CD4-positive, CD25-positive, alpha-beta regulatory T cell (primary cell): ENCODE results near the gene ESR2. TPM values are rescaled to one million over a fixed set of nuclear protein-coding genes. Genes with fewer than 3 reads are reported as not detected.

ENCODE experiments used
- ATAC-seq, 2 donors: fragments of 150-1000 bp; cut with Tn5 transposase; one replicate each; pipeline ENCODE4 v1.10.0; 2021; ENCODE audit warnings: low read depth in 2 of 2, moderate number of reproducible peaks in 2 of 2, moderate library complexity in 1 of 2
- DNase-seq, 3 donors: peaks; one replicate each; pipeline versions ENCODE4 v3.0.0 to v3.0.0-alpha.2; 2012 to 2022; ENCODE audit warnings: mixed read lengths in 1 of 3
- H3K27ac ChIP-seq: one replicate; pipeline ENCODE4 v1.7.0; 2013; ENCODE audit warnings: mild to moderate bottlenecking, low read length; ENCODE audit not compliant: insufficient read depth, poor library complexity, severe bottlenecking
- H3K27me3 ChIP-seq: one replicate; pipeline ENCODE4 v1.7.0; 2013; ENCODE audit warnings: low read length; ENCODE audit not compliant: control insufficient read depth, insufficient read depth
- H3K36me3 ChIP-seq: one replicate; pipeline ENCODE4 v1.7.0; 2013; ENCODE audit warnings: mild to moderate bottlenecking, low read length, moderate library complexity; ENCODE audit not compliant: control insufficient read depth, insufficient read depth
- H3K4me1 ChIP-seq: 2 replicates; pipeline ENCODE4 v1.7.0; 2013; ENCODE audit warnings: mild to moderate bottlenecking, low read length; ENCODE audit not compliant: insufficient read depth, control insufficient read depth, poor library complexity, severe bottlenecking
- H3K4me3 ChIP-seq: one replicate; pipeline ENCODE4 v1.7.0; 2013; ENCODE audit warnings: low read depth, mild to moderate bottlenecking, low read length, moderate library complexity
- H3K9me3 ChIP-seq, 2 experiments: 1 replicate in 1 of 2; 2 replicates in 1 of 2; pipeline ENCODE4 v1.7.0; 2013; ENCODE audit warnings: low read length in 2 of 2, mild to moderate bottlenecking in 1 of 2, moderate library complexity in 1 of 2; ENCODE audit not compliant: control insufficient read depth in 2 of 2
- H3K27ac Mint-ChIP-seq, 3 donors: one replicate each; pipeline ENCODE4 v1.8.0; 2020 to 2022; ENCODE audit warnings: mild to moderate bottlenecking in 3 of 3, mixed read lengths in 3 of 3, moderate library complexity in 2 of 3
- H3K27me3 Mint-ChIP-seq: one replicate; pipeline ENCODE4 v1.8.0; 2022; ENCODE audit warnings: mild to moderate bottlenecking, mixed read lengths
- H3K36me3 Mint-ChIP-seq: one replicate; pipeline ENCODE4 v1.8.0; 2020; ENCODE audit warnings: mixed read lengths
- H3K4me1 Mint-ChIP-seq, 4 donors: one replicate each; pipeline ENCODE4 v1.8.0; 2020 to 2022; ENCODE audit warnings: mixed read lengths in 4 of 4, mild to moderate bottlenecking in 1 of 4
- H3K4me3 Mint-ChIP-seq, 4 donors: one replicate each; pipeline ENCODE4 v1.8.0; 2020 to 2022; ENCODE audit warnings: mild to moderate bottlenecking in 4 of 4, mixed read lengths in 4 of 4, moderate library complexity in 3 of 4
- H3K9me3 Mint-ChIP-seq, 7 donors: one replicate each; pipeline ENCODE4 v1.8.0; 2020 to 2022; ENCODE audit warnings: mixed read lengths in 7 of 7, mild to moderate bottlenecking in 3 of 7, moderate library complexity in 2 of 7
- polyA plus RNA-seq, 4 donors: library from polyadenylated mRNA; unstranded; fragments of 300-500 nt; fragmentation: Illumina TruSeq; gene quantifications; one replicate each; pipeline ENCODE4 v1.2.3, GENCODE V29; 2021
- total RNA-seq: library from RNA; stranded (reverse); gene quantifications from one replicate; pipeline ENCODE4 v1.2.3, GENCODE V29; 2022

Gene ESR2
- total and polyA plus RNA-seq, 5 donors from 2014 or later, result 0.14 to 0.40 (median 0.18) TPM; not detected in 1

GRCh38 chr14:64260418-64260817 is 33.8 kb downstream of the ESR2 start:
- no peaks in the 10 kb centered on the region for H3K9me3 Mint-ChIP-seq
- no peak overlapping the region for H3K27ac Mint-ChIP-seq
- H3K4me3 Mint-ChIP-seq, result no peak overlapping the region
- no peak for ATAC-seq
- Histone ChIP-seq H3K27ac (no peak overlapping the region), H3K9me3 (no peaks in the 10 kb centered on the region), H3K27me3 (no peaks in the 10 kb centered on the region), H3K4me1 (no peaks in the 10 kb centered on the region), H3K36me3 (no peaks in the 10 kb centered on the region), H3K4me3 (no peak overlapping the region)
- H3K4me1 Mint-ChIP-seq, result peaks cover 0 to under 1% (median 0%) of the 10 kb centered on the region in 4 donors
- no peak for DNase-seq
- peaks cover 9% of the 10 kb centered on the region for H3K27me3 Mint-ChIP-seq
- H3K36me3 Mint-ChIP-seq, result no peaks in the 10 kb centered on the region

GRCh38 chr14:64255756-64256155 is 38.4 kb downstream of the ESR2 start:
- Mint-ChIP-seq H3K9me3 (no peaks in the 10 kb centered on the region), H3K27me3 (peaks cover 16% of the 10 kb centered on the region), H3K4me1 (no peaks in the 10 kb centered on the region), H3K27ac (no peak overlapping the region), H3K36me3 (no peaks in the 10 kb centered on the region), H3K4me3 (no peak overlapping the region)
- no peaks in the 10 kb centered on the region for H3K27me3 ChIP-seq
- no peaks in the 10 kb centered on the region for H3K36me3 ChIP-seq
- no peak for DNase-seq
- no peaks in the 10 kb centered on the region for H3K9me3 ChIP-seq
- no peak overlapping the region for H3K4me3 ChIP-seq
- H3K27ac ChIP-seq, result no peak overlapping the region
- ATAC-seq, result no peak
- no peaks in the 10 kb centered on the region for H3K4me1 ChIP-seq

- no peaks in the 10 kb centered on the region for H3K36me3 ChIP-seq
- no peak overlapping the region for H3K27ac ChIP-seq
- H3K4me1 ChIP-seq, result no peaks in the 10 kb centered on the region
- no peaks in the 10 kb centered on the region for H3K4me1 Mint-ChIP-seq
- H3K27me3 ChIP-seq, result no peaks in the 10 kb centered on the region
- no peak for DNase-seq
- H3K27ac Mint-ChIP-seq, result no peak overlapping the region
- H3K9me3 Mint-ChIP-seq, result peaks cover 0 to 3% (median 0%) of the 10 kb centered on the region in 7 donors
- no peak overlapping the region for H3K4me3 ChIP-seq
- H3K9me3 ChIP-seq, result no peaks in the 10 kb centered on the region
- no peak overlapping the region for H3K4me3 Mint-ChIP-seq
- H3K36me3 Mint-ChIP-seq, result no peaks in the 10 kb centered on the region
- no peak for ATAC-seq
- peaks cover 26% of the 10 kb centered on the region for H3K27me3 Mint-ChIP-seq
Observed at GRCh38 chr14:64253672-64254071, 40.5 kb downstream of the ESR2 start.

- H3K27me3 ChIP-seq, result no peaks in the 10 kb centered on the region
- no peaks in the 10 kb centered on the region for H3K36me3 Mint-ChIP-seq
- no peak overlapping the region for H3K27ac Mint-ChIP-seq
- H3K4me1 Mint-ChIP-seq, result no peaks in the 10 kb centered on the region
- no peak overlapping the region for H3K27ac ChIP-seq
- no peak overlapping the region for H3K4me3 Mint-ChIP-seq
- H3K36me3 ChIP-seq, result no peaks in the 10 kb centered on the region
- peaks cover 0 to 4% (median 0%) of the 10 kb centered on the region in 7 donors for H3K9me3 Mint-ChIP-seq
- no peak for DNase-seq
- H3K9me3 ChIP-seq, result no peaks in the 10 kb centered on the region
- no peak for ATAC-seq
- H3K27me3 Mint-ChIP-seq, result peaks cover 24% of the 10 kb centered on the region
- H3K4me1 ChIP-seq, result no peaks in the 10 kb centered on the region
- no peak overlapping the region for H3K4me3 ChIP-seq
Observed at GRCh38 chr14:64249363-64249762, 44.8 kb downstream of the ESR2 start.

DNA sequence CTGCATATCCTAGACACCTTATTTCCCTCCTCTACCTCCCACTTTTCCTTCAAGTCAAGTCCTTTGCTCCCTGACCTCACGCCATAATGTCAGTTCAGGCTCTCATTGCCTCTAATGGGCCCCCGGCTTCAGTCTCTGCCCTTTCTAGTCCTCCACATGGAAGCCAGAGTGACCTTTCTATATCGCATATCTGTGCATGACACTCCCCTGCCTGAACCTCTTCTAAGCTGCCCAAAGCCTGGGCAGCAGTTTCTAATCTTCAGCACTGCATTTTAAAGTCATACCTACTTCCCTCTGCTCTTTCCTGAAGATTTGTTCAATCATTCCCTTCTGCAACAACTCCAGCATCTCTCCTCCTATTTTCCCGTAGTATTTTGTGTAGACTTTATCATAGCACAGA is 45.5 kb downstream of the ESR2 start:
- H3K36me3 ChIP-seq, result no peaks in the 10 kb centered on the region
- no peaks in the 10 kb centered on the region for H3K36me3 Mint-ChIP-seq
- H3K27me3 ChIP-seq, result no peaks in the 10 kb centered on the region
- ATAC-seq (no peak), DNase-seq (no peak)
- H3K9me3 Mint-ChIP-seq, result peaks cover 0 to 4% (median 0%) of the 10 kb centered on the region in 7 donors
- H3K4me1 Mint-ChIP-seq, result no peaks in the 10 kb centered on the region
- no peak overlapping the region for H3K4me3 ChIP-seq
- H3K27ac ChIP-seq, result no peak overlapping the region
- H3K27me3 Mint-ChIP-seq, result peaks cover 24% of the 10 kb centered on the region
- H3K27ac Mint-ChIP-seq, result no peak overlapping the region
- no peaks in the 10 kb centered on the region for H3K9me3 ChIP-seq
- H3K4me1 ChIP-seq, result no peaks in the 10 kb centered on the region
- no peak overlapping the region for H3K4me3 Mint-ChIP-seq

- ATAC-seq (no peak), DNase-seq (no peak)
- Histone ChIP-seq H3K27me3 (no peaks in the 10 kb centered on the region), H3K36me3 (no peaks in the 10 kb centered on the region), H3K9me3 (no peaks in the 10 kb centered on the region), H3K4me3 (no peak overlapping the region), H3K4me1 (no peaks in the 10 kb centered on the region), H3K27ac (no peak overlapping the region)
- peaks cover 0 to 4% (median 0%) of the 10 kb centered on the region in 7 donors for H3K9me3 Mint-ChIP-seq
- no peaks in the 10 kb centered on the region for H3K36me3 Mint-ChIP-seq
- no peaks in the 10 kb centered on the region for H3K4me1 Mint-ChIP-seq
- H3K27ac Mint-ChIP-seq, result no peak overlapping the region
- H3K27me3 Mint-ChIP-seq, result peaks cover 29% of the 10 kb centered on the region
- no peak overlapping the region for H3K4me3 Mint-ChIP-seq
Observed at GRCh38 chr14:64247195-64247594, 47.0 kb downstream of the ESR2 start.

DNA sequence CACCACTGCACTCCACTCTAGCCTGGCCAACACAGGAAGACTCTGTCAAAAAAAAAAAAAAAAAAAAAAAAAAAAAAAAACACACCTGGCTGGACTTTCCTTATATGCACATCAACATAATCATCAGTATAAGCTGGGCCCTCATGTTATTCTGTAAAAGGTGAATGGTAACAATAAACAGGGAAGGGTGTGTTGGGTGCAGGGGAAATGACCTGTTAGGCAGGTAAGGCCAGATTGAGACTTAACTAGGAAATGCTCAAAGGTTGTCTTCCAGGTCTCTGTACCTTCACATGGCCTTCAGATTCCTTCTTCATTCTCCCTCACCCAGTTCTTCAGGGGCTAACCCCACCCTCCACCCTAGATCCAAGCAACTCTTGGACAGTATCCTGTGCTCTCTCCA is 47.5 kb downstream of the ESR2 start:
- H3K36me3 Mint-ChIP-seq, result no peaks in the 10 kb centered on the region
- Histone ChIP-seq H3K9me3 (no peaks in the 10 kb centered on the region), H3K27ac (no peak overlapping the region), H3K36me3 (no peaks in the 10 kb centered on the region), H3K27me3 (no peaks in the 10 kb centered on the region), H3K4me3 (no peak overlapping the region), H3K4me1 (no peaks in the 10 kb centered on the region)
- H3K9me3 Mint-ChIP-seq, result peaks cover 0 to 4% (median 0%) of the 10 kb centered on the region in 7 donors
- DNase-seq (no peak), ATAC-seq (no peak)
- no peaks in the 10 kb centered on the region for H3K4me1 Mint-ChIP-seq
- H3K4me3 Mint-ChIP-seq, result no peak overlapping the region
- H3K27ac Mint-ChIP-seq, result no peak overlapping the region
- peaks cover 34% of the 10 kb centered on the region for H3K27me3 Mint-ChIP-seq

GRCh38 chr14:64245491-64245890 is 48.7 kb downstream of the ESR2 start:
- no peak for ATAC-seq
- Mint-ChIP-seq H3K27ac (no peak overlapping the region), H3K4me1 (no peaks in the 10 kb centered on the region), H3K27me3 (peaks cover 35% of the 10 kb centered on the region), H3K9me3 (peaks cover 0 to 4% (median 0%) of the 10 kb centered on the region in 7 donors), H3K4me3 (no peak overlapping the region), H3K36me3 (no peaks in the 10 kb centered on the region)
- Histone ChIP-seq H3K27ac (no peak overlapping the region), H3K9me3 (no peaks in the 10 kb centered on the region), H3K4me1 (no peaks in the 10 kb centered on the region), H3K27me3 (peaks cover 2% of the 10 kb centered on the region), H3K36me3 (no peaks in the 10 kb centered on the region), H3K4me3 (no peak overlapping the region)
- DNase-seq, result no peak
